SK-N-MC (cell line): ENCODE data around the gene CACNA1S.

Experiments used
- DNase-seq: peaks from one replicate; pipeline ENCODE4 v3.0.0-alpha.2; 2011; ENCODE audit warnings: low read depth, low spot score
- H3K27ac ChIP-seq: fragments of 200-600 bp; sonication (generic); 2 replicates; pipeline ENCODE4 v1.5.1; 2016; ENCODE audit warnings: mixed run types
- H3K36me3 ChIP-seq: fragments of 200-600 bp; sonication (generic); 2 replicates; pipeline ENCODE4 v1.6.1; 2017; ENCODE audit warnings: antibody characterized with exemption, low read length, mixed read lengths; ENCODE audit not compliant: insufficient read depth
- H3K4me3 ChIP-seq: fragments of 200-600 bp; sonication (generic); 2 replicates; pipeline ENCODE4 v1.5.1; 2016
- H3K9ac ChIP-seq: fragments of 200-600 bp; sonication (generic); 2 replicates; pipeline ENCODE4 v1.8.0; 2017; ENCODE audit warnings: mixed run types, mixed read lengths; ENCODE audit not compliant: insufficient read length
- H3K9me3 ChIP-seq: fragments of 200-600 bp; sonication (generic); 2 replicates; pipeline ENCODE4 v1.6.1; 2017; ENCODE audit warnings: low read depth, mild to moderate bottlenecking, antibody characterized with exemption, low read length, moderate library complexity, mixed read lengths
- EZH2 ChIP-seq: fragments of 200-600 bp; sonication (generic); IDR thresholded peaks from one replicate; pipeline ENCODE4 v1.6.1; 2017; ENCODE audit warnings: antibody characterized with exemption
- FOXP2 ChIP-seq: optimal IDR thresholded peaks from 2 replicates; pipeline ENCODE3; 2011; ENCODE audit warnings: mild to moderate bottlenecking, moderate library complexity; ENCODE audit not compliant: insufficient read depth; ENCODE audit errors: extremely low read length, control extremely low read depth
- POLR2AphosphoS5 ChIP-seq: IDR thresholded peaks from 2 replicates; pipeline ENCODE4 v1.6.1; 2012; ENCODE audit warnings: mild to moderate bottlenecking, low read depth, low read length, borderline replicate concordance

The CACNA1S gene

DNA sequence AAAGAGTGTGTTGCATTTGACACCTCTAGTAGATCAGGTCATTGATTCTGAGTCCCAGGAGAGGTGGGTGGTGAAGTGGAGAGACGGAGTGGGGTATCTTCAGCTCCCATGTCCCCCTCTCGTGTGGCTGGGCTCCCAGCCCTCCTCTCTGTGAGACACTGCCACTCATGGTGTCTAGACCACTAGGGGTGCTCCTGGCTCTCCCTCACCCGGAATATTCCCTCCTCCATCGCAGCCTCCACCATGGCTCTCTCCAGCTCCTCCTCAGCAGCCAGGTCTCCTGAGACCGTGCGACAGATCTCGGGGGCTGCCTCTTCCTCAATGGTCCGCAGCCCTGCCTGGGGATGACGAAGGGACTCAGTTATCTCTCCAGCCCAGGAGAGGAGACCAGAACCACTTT, 68.1 kb downstream of the CACNA1S start:
- Histone ChIP-seq H3K9me3 (no peaks in the 10 kb centered on the region), H3K27ac (no peak overlapping the region), H3K36me3 (no peaks in the 10 kb centered on the region), H3K4me3 (no peak overlapping the region), H3K9ac (no peak overlapping the region)
- no peak for DNase-seq
- TF ChIP-seq FOXP2 (no peak), POLR2AphosphoS5 (no peak), EZH2 (no peak)

DNA sequence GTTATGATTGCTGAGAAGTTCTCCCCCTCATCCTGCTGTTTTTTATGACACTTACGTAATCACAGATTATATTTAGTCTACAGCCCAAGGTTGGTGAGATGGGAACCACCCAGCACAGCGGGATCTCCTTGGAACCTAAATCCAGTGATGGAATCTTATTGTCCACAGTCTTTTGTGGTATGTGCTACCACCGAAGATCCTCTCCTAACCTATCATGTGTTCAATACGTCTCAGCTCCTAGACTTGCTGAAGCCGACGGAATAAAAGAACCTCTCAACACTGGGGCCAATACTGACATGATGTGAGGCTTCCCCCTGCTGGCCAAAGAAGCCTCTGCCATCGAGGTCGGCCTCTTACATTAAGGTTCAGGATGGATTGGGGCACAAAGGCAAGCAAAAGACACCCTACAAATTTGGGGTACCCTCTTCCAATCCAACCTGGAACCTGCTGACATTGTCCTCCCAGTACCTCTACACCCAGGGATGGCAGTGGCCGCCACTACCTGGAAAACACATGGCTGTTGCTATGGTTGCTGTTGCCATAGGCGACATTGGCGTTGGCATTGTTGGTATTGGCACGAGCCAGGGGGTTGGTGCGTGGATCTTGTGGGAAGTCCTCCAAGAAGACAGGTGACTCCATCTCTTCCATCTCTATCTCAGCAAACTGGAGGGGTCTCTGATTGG, 69.3 kb downstream of the CACNA1S start:
- Histone ChIP-seq H3K9me3 (no peaks in the 10 kb centered on the region), H3K4me3 (0 out of 2 replicates have a peak overlapping the region, but pooled peaks have one; percentile 26), H3K9ac (no peak overlapping the region), H3K36me3 (no peaks in the 10 kb centered on the region), H3K27ac (no peak overlapping the region)
- TF ChIP-seq FOXP2 (no peak), EZH2 (no peak), POLR2AphosphoS5 (no peak)
- peak; percentile 24 for DNase-seq

DNA sequence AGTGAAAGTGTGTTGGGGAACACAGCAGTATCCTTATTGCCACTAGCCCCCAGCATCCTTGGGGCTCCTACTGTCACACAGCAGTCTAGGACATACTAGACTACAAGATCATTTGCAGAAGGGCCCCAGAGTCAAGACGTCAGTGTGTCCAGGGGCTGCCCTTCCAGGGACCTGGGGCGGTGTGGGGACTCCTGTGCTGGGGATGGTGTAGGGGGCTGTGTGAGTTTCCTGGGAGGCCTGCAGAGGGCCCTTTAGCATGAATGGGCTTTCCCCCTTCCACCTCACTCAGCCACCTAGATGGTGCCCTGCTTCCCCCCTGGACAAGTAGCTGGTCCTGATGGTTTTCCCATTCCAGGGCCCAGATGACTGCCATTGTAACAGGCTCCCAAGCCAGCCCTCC, 71.2 kb downstream of the CACNA1S start:
- no peaks in the 10 kb centered on the region for H3K9me3 ChIP-seq
- H3K27ac ChIP-seq: no peak overlapping the region
- no peak overlapping the region for H3K9ac ChIP-seq
- H3K4me3 ChIP-seq: no peak overlapping the region
- DNase-seq: no peak
- H3K36me3 ChIP-seq: no peaks in the 10 kb centered on the region
- TF ChIP-seq FOXP2 (no peak), POLR2AphosphoS5 (no peak), EZH2 (no peak)

DNA sequence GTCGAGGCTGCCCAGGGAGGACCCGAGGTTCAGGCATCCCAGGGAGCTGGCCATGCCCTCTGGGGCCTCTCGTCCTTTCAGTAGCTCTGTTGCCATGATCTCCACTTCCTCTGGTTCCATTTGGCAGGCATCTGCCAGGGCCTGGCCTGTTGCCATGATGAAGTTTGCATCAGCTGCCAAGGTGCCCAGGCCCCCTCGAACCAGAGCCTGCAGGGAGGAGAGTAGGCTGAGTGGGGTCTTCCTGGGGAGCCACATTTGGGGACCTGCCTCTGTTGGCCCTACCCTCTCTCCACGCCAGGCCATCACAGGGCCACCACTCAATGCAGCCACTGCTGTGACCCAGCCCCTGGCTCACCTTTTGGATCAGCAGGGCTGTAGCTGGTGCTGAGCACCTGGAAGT, 72.3 kb downstream of the CACNA1S start:
- Histone ChIP-seq H3K36me3 (no peaks in the 10 kb centered on the region), H3K27ac (no peak overlapping the region), H3K9ac (no peak overlapping the region), H3K9me3 (no peaks in the 10 kb centered on the region), H3K4me3 (no peak overlapping the region)
- no peak for DNase-seq
- no peak for TF ChIP-seq FOXP2
- TF ChIP-seq POLR2AphosphoS5: no peak
- TF ChIP-seq EZH2: no peak

GRCh38 chr1:201039418-201039817, 72.8 kb downstream of the CACNA1S start:
- no peak overlapping the region for H3K9ac ChIP-seq
- H3K9me3 ChIP-seq: no peaks in the 10 kb centered on the region
- H3K4me3 ChIP-seq: no peak overlapping the region
- TF ChIP-seq EZH2 (no peak), FOXP2 (no peak), POLR2AphosphoS5 (no peak)
- no peak for DNase-seq
- no peaks in the 10 kb centered on the region for H3K36me3 ChIP-seq
- no peak overlapping the region for H3K27ac ChIP-seq

- Histone ChIP-seq H3K27ac (no peak overlapping the region), H3K36me3 (no peaks in the 10 kb centered on the region), H3K9ac (no peak overlapping the region), H3K9me3 (no peaks in the 10 kb centered on the region), H3K4me3 (no peak overlapping the region)
- DNase-seq: no peak
- TF ChIP-seq EZH2 (no peak), POLR2AphosphoS5 (no peak), FOXP2 (no peak)
Measured at GRCh38 chr1:201038186-201038876, 73.9 kb downstream of the CACNA1S start.

GRCh38 chr1:201036188-201036842, 75.9 kb downstream of the CACNA1S start:
- no peaks in the 10 kb centered on the region for H3K9me3 ChIP-seq
- H3K36me3 ChIP-seq: no peaks in the 10 kb centered on the region
- no peak overlapping the region for H3K27ac ChIP-seq

DNA sequence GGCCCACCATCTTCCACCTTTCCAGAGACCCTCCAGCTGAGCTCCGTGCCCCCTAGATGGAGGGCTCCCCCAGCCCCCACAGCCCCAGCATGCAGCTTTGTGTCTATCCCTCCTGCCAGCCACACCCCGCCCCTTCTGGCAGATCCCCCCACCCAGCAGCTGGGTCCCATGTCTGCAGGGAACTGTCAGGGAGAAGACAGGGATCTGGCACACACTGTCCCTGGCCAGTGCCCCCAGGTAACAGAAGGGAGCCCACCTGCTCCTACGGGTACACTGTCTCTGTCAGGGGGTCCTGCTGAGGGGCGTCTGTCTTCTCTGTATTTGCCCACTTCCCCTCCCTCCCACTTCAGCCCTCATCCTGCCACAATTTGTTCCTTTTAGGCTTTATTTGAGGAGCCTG, 77.6 kb downstream of the CACNA1S start:
- Histone ChIP-seq H3K36me3 (no peaks in the 10 kb centered on the region), H3K9me3 (no peaks in the 10 kb centered on the region), H3K9ac (no peak overlapping the region), H3K4me3 (no peak overlapping the region), H3K27ac (no peak overlapping the region)
- DNase-seq: no peak
- no peak for TF ChIP-seq FOXP2

More at GRCh38 chr1:201036188-201036842, 75.9 kb downstream of the CACNA1S start:
- H3K9ac ChIP-seq: no peak overlapping the region
- H3K4me3 ChIP-seq: no peak overlapping the region
- TF ChIP-seq EZH2: no peak
- TF ChIP-seq POLR2AphosphoS5: no peak
- no peak for TF ChIP-seq FOXP2
- DNase-seq: no peak
